Panc1 (cell line): ENCODE data around the gene RFTN1. TPM values are rescaled to one million over a fixed set of nuclear protein-coding genes. Genes with fewer than 3 reads are reported as not detected.

Experiments
- ATAC-seq: fragments of 200-7000 bp; cut with Tn5 transposase; 2 replicates; pipeline ENCODE4 v1.9.1; 2020; ENCODE audit warnings: mild to moderate bottlenecking, moderate library complexity
- BruUV-seq: library from RNA; stranded (reverse); fragments of 400-500 nt; replicated peaks from 2 replicates; lab custom pipeline; 2021; lab: Mats Ljungman, UMichigan
- CTCF ChIA-PET: fragments of 300-600 bp; sonication (Branson Sonifier 250); formaldehyde crosslinking; loops from one replicate; lab custom pipeline; 2022; ENCODE audit warnings: antibody characterized with exemption; lab: Charles Lee
- POLR2A ChIA-PET: fragments of 300-600 bp; sonication (Branson Sonifier 250); formaldehyde crosslinking; loops from one replicate; lab custom pipeline; 2022; ENCODE audit warnings: antibody characterized with exemption; lab: Charles Lee
- DNase-seq: peaks from one replicate; pipeline ENCODE4 v3.0.0-alpha.2; 2010; ENCODE audit warnings: low read depth, low spot score
- H3K27ac ChIP-seq: 2 replicates; pipeline ENCODE4 v1.5.1; 2011; ENCODE audit warnings: mild to moderate bottlenecking, low read length, inconsistent platforms
- H3K27me3 ChIP-seq: fragments of 200-500 bp; sonication (Bioruptor generic); 2 replicates; pipeline ENCODE4 v1.6.0; 2014; ENCODE audit warnings: low read length, inconsistent platforms; ENCODE audit not compliant: control insufficient read depth, insufficient read depth
- H3K36me3 ChIP-seq: fragments of 200-500 bp; sonication (Bioruptor generic); 2 replicates; pipeline ENCODE4 v1.5.1; 2014; ENCODE audit warnings: inconsistent platforms, mild to moderate bottlenecking, low read length, moderate library complexity; ENCODE audit not compliant: control insufficient read depth, insufficient read depth
- H3K4me1 ChIP-seq: 2 replicates; pipeline ENCODE4 v1.5.1; 2011; ENCODE audit warnings: inconsistent platforms, mild to moderate bottlenecking, low read length, moderate library complexity; ENCODE audit not compliant: control insufficient read depth, insufficient read depth
- H3K4me3 ChIP-seq, 2 experiments: 2 replicates each; pipeline ENCODE4 v1.5.1; 2011 to 2012; ENCODE audit warnings: low read depth in 2 of 2, low read length in 2 of 2, mild to moderate bottlenecking in 2 of 2, inconsistent platforms in 1 of 2, moderate library complexity in 1 of 2
- H3K9me3 ChIP-seq: fragments of 200-500 bp; sonication (Bioruptor generic); 2 replicates; pipeline ENCODE4 v1.5.1; 2014; ENCODE audit warnings: low read depth, mild to moderate bottlenecking, inconsistent platforms, low read length, moderate library complexity; ENCODE audit not compliant: control insufficient read depth, insufficient read depth
- CTCF ChIP-seq: fragments of 450-650 bp; IDR thresholded peaks from 2 replicates; pipeline ENCODE4 v1.5.1; 2017; ENCODE audit warnings: mild to moderate bottlenecking
- POLR2AphosphoS5 ChIP-seq: IDR thresholded peaks from 2 replicates; pipeline ENCODE4 v1.6.1; 2012; ENCODE audit warnings: mild to moderate bottlenecking, low read depth, low read length, moderate library complexity
- REST ChIP-seq, 2 experiments: IDR thresholded peaks; 2 replicates each; pipeline ENCODE4 v1.6.1; 2011 to 2012; ENCODE audit warnings: low read depth in 2 of 2, control low read depth in 1 of 2, low read length in 1 of 2, mild to moderate bottlenecking in 1 of 2, moderate library complexity in 1 of 2; ENCODE audit not compliant: insufficient read depth in 1 of 2
- SIN3A ChIP-seq: IDR thresholded peaks from 2 replicates; pipeline ENCODE4 v1.6.1; 2012; ENCODE audit warnings: low read depth, mild to moderate bottlenecking, low read length, moderate library complexity, borderline replicate concordance; ENCODE audit not compliant: insufficient read depth
- TCF7L2 ChIP-seq: IDR thresholded peaks from 2 replicates; pipeline ENCODE4 v1.6.1; 2011; ENCODE audit warnings: mild to moderate bottlenecking, low read depth, low read length, inconsistent platforms
- in situ Hi-C: cut with HindIII; loops from 2 replicates; pipeline ENCODE4 v1.10.0; 2016; ENCODE audit warnings: low sequenced_read_pairs, low pct_unique_long_range_greater_than_20kb
- intact Hi-C: fragments of 100-400 bp; cut with micrococcal nuclease; formaldehyde crosslinking; loops from one replicate; pipeline ENCODE4 v1.10.0; 2022; ENCODE audit not compliant: unreplicated experiment
- total RNA-seq: library from RNA; stranded (reverse); gene quantifications from one replicate; pipeline ENCODE4 v1.2.1, GENCODE V29; 2021; ENCODE audit not compliant: unreplicated experiment

Gene RFTN1
- total RNA-seq, 1 experiment from 2014 or later, result 0.90 TPM

GRCh38 chr3:16331319-16331883 lies 182.1 kb downstream of the RFTN1 start:
- ATAC-seq, result no peak
- in situ Hi-C loops, result no loop called here
- H3K36me3 ChIP-seq, result no peaks in the 10 kb centered on the region
- no peak overlapping the region for H3K27ac ChIP-seq
- H3K4me1 ChIP-seq, result no peaks in the 10 kb centered on the region
- no peak overlapping the region for H3K4me3 ChIP-seq
- no peaks in the 10 kb centered on the region for H3K27me3 ChIP-seq
- CTCF ChIA-PET, result no interaction called here
- no peaks in the 10 kb centered on the region; the same call in 1 of the 2 replicates for H3K9me3 ChIP-seq
- POLR2A ChIA-PET, result no interaction called here
- intact Hi-C loops, result no loop called here
- TF ChIP-seq SIN3A (no peak), TCF7L2 (no peak), REST (IDR thresholded peaks at IDR 0.05; ENCODE audit: insufficient read depth in 1 of 2, low read depth in 2 of 2, low read length in 1 of 2) (no peak), CTCF (no peak), POLR2AphosphoS5 (no peak)
- no TSS peak for BruUV-seq
- DNase-seq, result no peak

GRCh38 chr3:16330351-16330750 lies 183.1 kb downstream of the RFTN1 start:
- H3K4me1 ChIP-seq, result no peaks in the 10 kb centered on the region
- H3K9me3 ChIP-seq, result no peaks in the 10 kb centered on the region; the same call in 1 of the 2 replicates
- CTCF ChIA-PET, result no interaction called here
- ATAC-seq (no peak), DNase-seq (no peak)
- in situ Hi-C loops, result no loop called here
- H3K27me3 ChIP-seq, result no peaks in the 10 kb centered on the region
- no peak overlapping the region for H3K4me3 ChIP-seq
- no peak for TF ChIP-seq CTCF
- no peak for TF ChIP-seq POLR2AphosphoS5
- no peak for TF ChIP-seq SIN3A
- TF ChIP-seq REST (IDR thresholded peaks at IDR 0.05; ENCODE audit: insufficient read depth in 1 of 2, low read depth in 2 of 2, low read length in 1 of 2), result no peak
- TF ChIP-seq TCF7L2, result no peak
- H3K27ac ChIP-seq, result no peak overlapping the region
- BruUV-seq, result no TSS peak
- H3K36me3 ChIP-seq, result no peaks in the 10 kb centered on the region
- intact Hi-C loops, result no loop called here
- POLR2A ChIA-PET, result no interaction called here
